ELF-1 (cell line): ENCODE measurements around the gene FAM177B.

Experiments used
- DNase-seq: peaks from one replicate; pipeline ENCODE4 v3.0.0-alpha.2; 2016; ENCODE audit warnings: low read depth, low spot score

FAM177B gene

DNA sequence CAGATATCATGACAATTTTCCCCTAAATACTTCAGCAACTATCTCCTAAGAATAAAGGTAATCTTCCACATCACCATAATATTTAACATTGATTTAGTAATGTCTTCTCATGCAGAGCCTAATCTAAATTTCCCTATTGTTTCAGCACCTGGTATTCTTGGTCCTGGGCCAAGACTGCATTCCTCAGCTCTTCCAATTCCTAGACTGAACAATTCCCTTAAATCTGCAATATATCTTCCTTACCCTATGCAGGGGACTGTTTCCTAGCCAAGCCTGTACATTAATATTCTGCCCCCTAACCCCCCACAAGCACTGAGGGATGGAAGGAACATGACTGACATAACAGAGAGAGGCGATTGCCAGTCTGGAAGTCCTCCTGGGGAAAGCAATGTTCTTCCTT, 49.1 kb downstream of the FAM177B start:
- DNase-seq = no peak

DNA sequence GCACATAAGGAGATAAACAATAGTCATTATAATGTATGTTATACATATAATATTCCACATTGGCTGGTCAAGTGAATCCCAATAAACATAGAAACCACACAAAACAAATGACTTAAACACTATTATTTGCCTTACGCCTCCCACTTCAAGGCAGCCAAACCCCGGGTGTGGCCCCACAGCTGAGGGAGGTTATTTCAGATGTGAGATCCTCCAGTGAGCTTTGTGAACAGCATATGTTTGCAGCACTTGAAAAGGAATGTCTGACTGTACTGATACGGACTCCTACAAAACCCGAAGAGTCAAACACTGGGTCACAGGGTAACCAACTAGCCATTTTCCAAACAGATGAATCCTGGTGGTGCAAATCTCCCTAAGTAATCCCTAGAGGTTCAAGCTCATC, 50.7 kb downstream of the FAM177B start:
- no peak for DNase-seq

DNA sequence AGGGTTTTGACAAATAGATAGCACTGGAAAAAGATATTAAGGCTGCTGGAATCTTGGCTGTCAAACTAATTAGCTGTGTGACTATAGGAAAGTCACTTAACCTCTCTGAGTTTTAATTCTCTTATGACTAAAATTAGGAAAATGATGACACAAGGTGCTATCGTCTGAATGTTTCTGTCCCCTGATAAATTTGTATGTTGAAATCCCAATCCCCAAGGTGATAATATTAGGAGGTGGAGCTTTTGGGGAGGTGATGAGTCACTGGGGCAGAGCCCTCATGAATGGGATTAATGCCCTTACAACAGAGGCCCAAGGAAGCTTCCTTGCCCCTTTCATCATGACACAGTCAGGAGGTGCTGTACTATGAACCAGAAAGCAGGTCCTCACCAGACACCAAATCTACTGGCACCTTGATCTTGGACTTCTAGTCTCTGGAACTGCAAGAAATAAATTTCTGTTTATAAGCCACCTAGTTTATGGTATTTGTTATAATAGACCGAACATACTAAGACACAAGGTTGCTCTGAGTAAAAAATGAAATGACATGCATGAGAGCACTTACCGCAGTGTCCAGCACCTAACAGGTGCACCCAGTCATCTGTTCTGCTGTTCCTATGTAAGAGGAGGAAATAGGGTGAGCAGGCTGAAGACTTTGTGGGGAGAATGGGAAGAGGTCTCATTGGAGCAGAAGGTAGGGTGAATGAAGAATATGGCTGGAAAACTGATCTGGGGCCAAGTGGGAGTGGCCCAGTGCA, 51.6 kb downstream of the FAM177B start:
- DNase-seq = no peak

DNA sequence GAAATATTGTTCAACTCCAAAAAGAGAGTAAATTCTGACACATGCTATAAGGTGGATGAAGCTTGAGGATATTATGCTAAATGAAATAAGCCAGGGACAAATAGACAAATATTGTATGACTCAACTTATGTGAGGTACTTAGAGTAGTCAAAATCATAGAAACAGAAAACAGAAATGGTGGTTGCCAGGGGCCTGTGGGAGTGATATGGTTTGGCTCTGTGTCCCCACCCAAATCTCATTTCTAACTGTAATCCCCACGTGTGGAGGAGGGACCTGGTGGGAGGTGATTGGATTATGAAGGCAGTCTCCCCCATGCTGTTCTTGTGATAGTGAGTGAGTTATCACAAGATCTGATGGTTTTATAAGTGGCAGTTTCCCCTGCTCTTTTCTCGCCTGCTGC, 53.1 kb downstream of the FAM177B start:
- DNase-seq = no peak

DNA sequence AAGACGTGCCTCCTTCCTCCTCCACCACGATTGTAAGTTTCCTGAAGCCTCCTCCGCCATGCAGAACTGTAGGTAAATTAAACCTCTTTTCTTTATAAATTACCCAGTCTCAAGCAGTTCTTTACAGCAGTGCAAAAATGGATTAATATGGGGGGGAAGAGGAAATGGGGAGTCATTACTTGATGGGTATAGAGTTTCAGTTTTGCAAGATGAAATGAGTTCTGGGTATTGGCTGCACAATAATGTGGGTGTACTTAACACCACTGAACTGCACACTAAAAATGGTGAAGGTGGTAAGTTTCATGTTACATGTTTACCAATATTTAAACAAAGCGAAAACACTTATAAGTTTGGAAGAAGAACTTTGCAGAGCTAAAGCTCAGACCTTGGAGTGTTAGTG, 53.5 kb downstream of the FAM177B start:
- no peak for DNase-seq

DNA sequence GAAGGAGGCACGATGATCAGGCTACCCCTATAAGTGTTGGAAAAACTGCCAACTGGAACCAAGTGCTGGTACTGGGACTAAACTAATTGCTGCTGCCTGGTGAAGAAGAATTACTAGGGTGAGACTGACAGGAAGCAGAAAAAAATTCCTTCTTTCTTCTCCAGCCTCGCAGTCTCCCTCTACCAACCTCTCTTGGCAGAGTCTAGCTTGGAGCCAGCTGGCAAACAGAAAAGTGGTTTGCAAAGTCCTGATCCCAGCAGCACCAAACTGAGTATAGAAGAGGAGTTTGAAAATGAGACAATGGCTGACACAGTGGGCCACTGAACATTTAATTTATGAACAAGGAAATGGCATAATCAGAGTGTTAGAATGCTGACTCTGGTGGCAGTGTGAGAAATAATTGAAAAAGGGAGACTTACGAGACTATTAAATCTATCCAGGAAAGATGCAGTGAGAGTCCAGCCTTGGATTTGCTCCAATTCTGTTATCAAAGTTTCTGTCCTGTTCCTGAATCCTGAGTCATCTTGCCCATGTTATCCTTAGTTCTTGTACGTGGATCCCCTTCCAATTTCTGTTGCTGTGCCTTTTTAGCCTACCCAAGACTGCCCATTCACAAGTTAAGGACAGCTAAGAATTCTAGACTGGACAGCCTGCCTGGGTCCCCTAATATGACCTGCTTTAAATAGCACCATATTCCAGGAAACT, 54.2 kb downstream of the FAM177B start:
- DNase-seq = no peak

DNA sequence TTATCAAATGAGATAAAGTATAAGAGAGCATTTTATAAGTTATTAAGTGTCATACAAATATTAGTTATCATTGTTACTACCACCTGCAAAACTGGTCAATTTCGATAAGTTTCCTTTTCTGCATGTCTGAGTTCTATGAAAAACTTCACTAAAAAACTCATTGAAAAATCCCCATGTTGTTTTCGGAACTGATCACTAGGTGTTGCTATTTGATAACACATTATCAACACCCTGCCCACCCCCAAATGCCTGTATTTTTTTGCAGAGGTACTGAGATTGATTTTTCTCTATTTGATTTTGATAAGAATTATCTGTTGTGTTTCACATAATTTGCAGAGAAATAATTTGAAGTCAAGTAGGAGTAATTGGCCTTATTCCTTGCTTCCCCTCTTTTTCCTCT, 55.7 kb downstream of the FAM177B start:
- DNase-seq = no peak

DNA sequence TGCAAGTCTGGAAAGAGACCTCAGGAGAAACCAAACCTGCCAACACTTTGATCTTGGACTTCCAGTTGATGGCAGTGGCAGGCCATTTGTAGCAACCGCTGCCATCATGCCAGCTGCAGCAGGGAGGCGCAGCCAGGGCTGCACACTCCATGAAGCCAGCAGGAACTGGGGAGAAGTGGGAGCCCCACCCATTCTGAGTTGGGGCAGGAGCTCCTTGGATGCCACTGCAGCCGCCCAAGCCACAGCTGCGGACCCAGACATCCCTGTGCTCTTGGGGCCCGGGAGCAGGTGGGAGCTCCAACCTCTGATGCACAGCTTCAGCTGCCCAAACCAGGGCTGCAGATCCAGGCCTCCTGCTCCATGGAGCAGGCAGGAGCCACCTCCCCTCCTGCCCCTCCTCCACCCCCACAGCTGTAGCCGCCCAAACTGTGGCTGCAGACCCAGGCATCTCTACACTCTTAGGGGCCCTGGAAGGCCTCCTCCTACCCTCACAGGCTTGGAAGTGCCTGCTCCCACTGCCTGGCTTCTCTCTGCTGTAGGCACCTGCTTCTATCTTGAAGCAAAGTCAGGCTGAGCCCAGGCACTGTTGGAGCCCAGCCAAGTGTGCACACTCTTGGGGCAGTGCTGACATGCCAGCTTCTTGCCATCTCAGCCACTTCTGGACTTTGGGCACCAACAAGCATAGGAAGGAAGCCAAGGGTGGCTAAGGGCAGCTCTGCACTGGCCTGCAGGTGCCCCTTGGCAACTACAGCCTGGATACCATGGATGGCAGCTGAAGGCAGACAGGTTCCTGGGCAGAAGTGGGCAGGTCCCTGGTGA, 57.9 kb downstream of the FAM177B start:
- DNase-seq = no peak

DNA sequence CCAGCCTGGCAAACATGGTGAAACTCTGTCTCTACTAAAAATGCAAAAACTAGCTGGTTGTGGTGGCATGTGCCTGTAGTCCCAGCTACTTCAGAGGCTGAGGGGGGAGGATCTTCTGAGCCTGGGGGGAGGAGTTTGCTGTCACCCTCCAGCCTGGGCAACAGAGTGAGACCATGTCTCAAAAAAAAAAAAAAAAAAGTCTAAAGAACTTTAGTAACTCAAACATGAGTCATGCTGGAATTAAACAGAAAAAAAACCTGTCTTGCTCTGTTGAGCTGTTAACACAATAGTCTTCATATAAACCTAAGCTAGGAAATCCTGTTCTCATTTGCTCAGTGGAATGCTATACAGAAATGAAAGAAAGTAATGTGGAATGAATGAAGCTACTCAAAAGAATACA, 61.1 kb downstream of the FAM177B start:
- DNase-seq = no peak

DNA sequence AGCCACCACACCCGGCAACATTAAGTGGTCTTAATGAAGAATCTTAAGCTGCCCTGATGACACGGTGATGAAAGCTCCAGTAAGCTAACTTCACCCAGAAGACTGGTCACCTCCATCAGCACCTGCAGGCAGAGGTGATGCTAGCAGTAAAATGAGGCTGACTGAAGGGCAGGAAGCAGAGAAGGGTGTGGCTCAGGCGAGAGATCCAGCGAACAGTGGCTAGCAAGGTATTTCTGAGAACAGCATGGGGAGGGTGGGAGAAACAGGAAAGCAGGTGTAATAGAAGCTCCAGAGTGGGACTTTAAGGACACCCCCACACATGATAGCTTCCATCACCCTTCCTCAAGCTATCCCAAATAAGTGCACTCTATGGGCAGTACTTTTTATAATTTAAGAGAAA, 62.0 kb downstream of the FAM177B start:
- DNase-seq = no peak
